ENCODE results near the gene GAS2L2.
"Not testable (repeated sequence)": the region's sequence is repeated elsewhere in the genome, so short reads cannot be mapped to it uniquely, and the experiment has no call there.

The GAS2L2 gene

GRCh38 chr17:35773129-35773528 is 20.1 kb upstream of the GAS2L2 start:
- no peak for DNase-seq

- DNase-seq: no peak
These were observed 17.0 kb upstream of the GAS2L2 start for GRCh38 chr17:35769895-35770486.

GRCh38 chr17:35768797-35769196 is 15.8 kb upstream of the GAS2L2 start:
- DNase-seq: no peak

GRCh38 chr17:35766903-35767510 is 14.0 kb upstream of the GAS2L2 start:
- DNase-seq: peak; percentile 4

- no peak for DNase-seq
These were observed 13.4 kb upstream of the GAS2L2 start for GRCh38 chr17:35766489-35766877.

GRCh38 chr17:35765756-35766488 is 12.9 kb upstream of the GAS2L2 start:
- no peak for DNase-seq

GRCh38 chr17:35765086-35765710 is 12.2 kb upstream of the GAS2L2 start:
- DNase-seq: no peak

GRCh38 chr17:35764123-35764991 is 11.3 kb upstream of the GAS2L2 start:
- DNase-seq: peak; percentile 41

GRCh38 chr17:35763767-35764122 is 10.7 kb upstream of the GAS2L2 start:
- no peak for DNase-seq

- no peak for DNase-seq
These were observed 8.6 kb upstream of the GAS2L2 start for GRCh38 chr17:35761601-35762000.

GRCh38 chr17:35760587-35760986 is 7.5 kb upstream of the GAS2L2 start, which contains the start of gene C17orf50:
C17orf50 (plus strand) TSS chr17:35760887; CDS start chr17:35760942, 55 bp downstream.
- no peak for DNase-seq

GRCh38 chr17:35757243-35757642 is 4.2 kb upstream of the GAS2L2 start:
- no peak for DNase-seq

- DNase-seq: peak; percentile 10
These were observed 568 bp downstream of the GAS2L2 start for GRCh38 chr17:35752471-35752870.

- not testable (repeated sequence) for DNase-seq
These were observed 1.5 kb downstream of the GAS2L2 start for GRCh38 chr17:35751541-35751940.

GRCh38 chr17:35750526-35751395 is 2.3 kb downstream of the GAS2L2 start:
- no peak for DNase-seq

- no peak for DNase-seq
These were observed 3.3 kb downstream of the GAS2L2 start for GRCh38 chr17:35749560-35750412.

- DNase-seq: no peak
These were observed 4.1 kb downstream of the GAS2L2 start for GRCh38 chr17:35748979-35749378.

- DNase-seq: no peak
These were observed 4.6 kb downstream of the GAS2L2 start for GRCh38 chr17:35748341-35748841.

- DNase-seq: peak; percentile 48
These were observed 5.5 kb downstream of the GAS2L2 start for GRCh38 chr17:35747540-35748017.

GRCh38 chr17:35745749-35746320 is 7.2 kb downstream of the GAS2L2 start:
- DNase-seq: no peak

All from NCI-H2029 treated with DMSO at 0.1 percent for 48 hours (cell line).